Epithelial cell of esophagus (primary cell): Measurements from ENCODE around the gene HOXD1.

Source experiments
- DNase-seq: peaks from one replicate; pipeline ENCODE4 v3.0.0; 2010; ENCODE audit warnings: low read depth
- H3K4me3 ChIP-seq: 2 replicates; pipeline ENCODE4 v1.5.1; 2011; ENCODE audit warnings: mild to moderate bottlenecking, low read length, control low read depth
- CTCF ChIP-seq: IDR thresholded peaks from 2 replicates; pipeline ENCODE4 v1.5.1; 2011; ENCODE audit warnings: low read depth, mild to moderate bottlenecking, low read length, control low read depth, inconsistent platforms; ENCODE audit not compliant: insufficient read depth; ENCODE audit errors: missing control alignments

Gene HOXD1

GRCh38 chr2:176172895-176173566 lies 15.4 kb upstream of the HOXD1 start:
- TF ChIP-seq CTCF, result no peak
- H3K4me3 ChIP-seq, result no peak overlapping the region
- no peak for DNase-seq

- DNase-seq, result no peak
- no peak for TF ChIP-seq CTCF
- no peak overlapping the region for H3K4me3 ChIP-seq
Measured at GRCh38 chr2:176173567-176174381, 14.7 kb upstream of the HOXD1 start.

- no peak for DNase-seq
- no peak for TF ChIP-seq CTCF
- no peak overlapping the region for H3K4me3 ChIP-seq
Measured at GRCh38 chr2:176174382-176174823, 14.1 kb upstream of the HOXD1 start.

GRCh38 chr2:176174824-176175708 lies 13.4 kb upstream of the HOXD1 start:
- no peak for TF ChIP-seq CTCF
- H3K4me3 ChIP-seq, result no peak overlapping the region
- no peak for DNase-seq

GRCh38 chr2:176175709-176176607 lies 12.5 kb upstream of the HOXD1 start:
- no peak for TF ChIP-seq CTCF

GRCh38 chr2:176177580-176178037 lies 10.9 kb upstream of the HOXD1 start:
- no peak overlapping the region for H3K4me3 ChIP-seq
- TF ChIP-seq CTCF, result no peak
- no peak for DNase-seq

More at GRCh38 chr2:176175709-176176607, 12.5 kb upstream of the HOXD1 start:
- no peak overlapping the region for H3K4me3 ChIP-seq
- DNase-seq, result no peak
